Left lobe of liver (tissue), 2 donors: ENCODE results near the gene ZNF200. TPM values are rescaled to one million over a fixed set of nuclear protein-coding genes. Genes with fewer than 3 reads are reported as not detected.

Experiments used
- ATAC-seq: fragments of 200-7000 bp; cut with Tn5 transposase; one replicate; pipeline ENCODE4 v1.9.1; 2020; ENCODE audit warnings: mild to moderate bottlenecking, moderate library complexity
- DNase-seq: peaks from one replicate; pipeline ENCODE4 v3.0.0-alpha.2; 2020; ENCODE audit warnings: low spot score
- total RNA-seq: library from RNA; stranded (reverse); gene quantifications from one replicate; pipeline ENCODE4 v1.2.1, GENCODE V29; 2021
- donor health status: DM: no; HTN: no; CAD: no; lungs with moderate emphysema.
- donor health status: DM: no; HTN: yes; CAD: no.

ZNF200 gene
- total RNA-seq, 1 donor from 2014 or later: 2.2 TPM

- ATAC-seq (no peak), DNase-seq (no peak)
Measured at GRCh38 chr16:3179651-3180050, 55.3 kb downstream of the ZNF200 start.

GRCh38 chr16:3175157-3176093 lies 59.5 kb downstream of the ZNF200 start:
- ATAC-seq (no peak), DNase-seq (no peak)

GRCh38 chr16:3174618-3175148 lies 60.3 kb downstream of the ZNF200 start:
- no peak for DNase-seq
- no peak for ATAC-seq

GRCh38 chr16:3173892-3174617 lies 60.9 kb downstream of the ZNF200 start:
- ATAC-seq: no peak
- no peak for DNase-seq

Other genes with a start within 250 kb of the ZNF200 start
- gene CLDN9, start 222.2 kb downstream of the ZNF200 start, total RNA-seq: 1.5 TPM
- gene CLDN6, start 217.0 kb downstream of the ZNF200 start, total RNA-seq: 0.96 TPM
- gene TNFRSF12A, start 214.8 kb downstream of the ZNF200 start, total RNA-seq: 4.3 TPM
- 11.2 TPM for gene HCFC1R1, start 211.2 kb downstream of the ZNF200 start, total RNA-seq
- 9.6 TPM for gene THOC6, start 211.1 kb downstream of the ZNF200 start, total RNA-seq
- gene BICDL2, start 198.2 kb downstream of the ZNF200 start, total RNA-seq: 0.58 TPM
- 0.96 TPM for gene MMP25, start 188.6 kb downstream of the ZNF200 start, total RNA-seq
- 172 TPM for gene IL32, start 169.5 kb downstream of the ZNF200 start, total RNA-seq
- 0.10 TPM for gene ZSCAN10, start 135.9 kb downstream of the ZNF200 start, total RNA-seq
- gene ZNF205, start 122.6 kb downstream of the ZNF200 start, total RNA-seq: 7.0 TPM
- 2.7 TPM for gene ZNF213, start 100.1 kb downstream of the ZNF200 start, total RNA-seq
- not detected for gene OR1F1, start 47.0 kb downstream of the ZNF200 start, total RNA-seq
- gene MEFV, start 21.5 kb upstream of the ZNF200 start, total RNA-seq: 0.88 TPM
- 8.4 TPM for gene ZNF263, start 48.3 kb upstream of the ZNF200 start, total RNA-seq
- 1.6 TPM for gene TIGD7, start 70.3 kb upstream of the ZNF200 start, total RNA-seq
- gene ZNF75A, start 70.3 kb upstream of the ZNF200 start, total RNA-seq: 10.2 TPM
- not detected for gene OR2C1, start 120.7 kb upstream of the ZNF200 start, total RNA-seq
- 5.6 TPM for gene ZSCAN32, start 165.8 kb upstream of the ZNF200 start, total RNA-seq
- gene ZNF174, start 166.1 kb upstream of the ZNF200 start, total RNA-seq: 4.2 TPM
- 0.91 TPM for gene ZNF597, start 208.3 kb upstream of the ZNF200 start, total RNA-seq
- 39.5 TPM for gene NAA60, start 208.5 kb upstream of the ZNF200 start, total RNA-seq